Germinal center (tissue), 1 donor: ENCODE measurements around the gene ZNF391.
"Not testable (repeated sequence)": the region's sequence is repeated elsewhere in the genome, so short reads cannot be mapped to it uniquely, and the experiment has no call there.

ENCODE experiments used
- DNase-seq: peaks from one replicate; pipeline ENCODE4 v3.0.0; 2012; ENCODE audit warnings: mixed read lengths, low spot score

The ZNF391 gene

GRCh38 chr6:27422651-27423332 is 34.2 kb downstream of the ZNF391 start:
- no peak for DNase-seq

GRCh38 chr6:27424851-27425250 is 36.3 kb downstream of the ZNF391 start:
- DNase-seq = not testable (repeated sequence)

GRCh38 chr6:27426045-27426620 is 37.6 kb downstream of the ZNF391 start:
- DNase-seq = no peak

GRCh38 chr6:27428502-27428901 is 39.9 kb downstream of the ZNF391 start:
- no peak for DNase-seq

GRCh38 chr6:27428966-27429365 is 40.4 kb downstream of the ZNF391 start:
- no peak for DNase-seq

- DNase-seq = no peak
Observed at GRCh38 chr6:27433714-27434113, 45.2 kb downstream of the ZNF391 start.

GRCh38 chr6:27439371-27439770 is 50.8 kb downstream of the ZNF391 start:
- DNase-seq = no peak

- DNase-seq = no peak
Observed at GRCh38 chr6:27441001-27441400, 52.4 kb downstream of the ZNF391 start.

GRCh38 chr6:27442932-27443331 is 54.4 kb downstream of the ZNF391 start:
- DNase-seq = no peak

GRCh38 chr6:27448456-27448855 is 59.9 kb downstream of the ZNF391 start:
- no peak for DNase-seq

- no peak for DNase-seq
Observed at GRCh38 chr6:27451660-27452390, 63.3 kb downstream of the ZNF391 start.

- no peak for DNase-seq
Observed at GRCh38 chr6:27452496-27452897, 63.9 kb downstream of the ZNF391 start.
